GM08714 (cell line): ENCODE results near the gene MECP2.

Source experiments
- H3K4me3 ChIP-seq: fragments of 200-500 bp; sonication (Bioruptor generic); 2 replicates; pipeline ENCODE4 v1.5.1; 2014; ENCODE audit warnings: mild to moderate bottlenecking, low read length, inconsistent platforms
- ZNF274 ChIP-seq: IDR thresholded peaks from 2 replicates; pipeline ENCODE4 v1.6.1; 2012; ENCODE audit warnings: mild to moderate bottlenecking, low read depth, low read length

The MECP2 gene

DNA sequence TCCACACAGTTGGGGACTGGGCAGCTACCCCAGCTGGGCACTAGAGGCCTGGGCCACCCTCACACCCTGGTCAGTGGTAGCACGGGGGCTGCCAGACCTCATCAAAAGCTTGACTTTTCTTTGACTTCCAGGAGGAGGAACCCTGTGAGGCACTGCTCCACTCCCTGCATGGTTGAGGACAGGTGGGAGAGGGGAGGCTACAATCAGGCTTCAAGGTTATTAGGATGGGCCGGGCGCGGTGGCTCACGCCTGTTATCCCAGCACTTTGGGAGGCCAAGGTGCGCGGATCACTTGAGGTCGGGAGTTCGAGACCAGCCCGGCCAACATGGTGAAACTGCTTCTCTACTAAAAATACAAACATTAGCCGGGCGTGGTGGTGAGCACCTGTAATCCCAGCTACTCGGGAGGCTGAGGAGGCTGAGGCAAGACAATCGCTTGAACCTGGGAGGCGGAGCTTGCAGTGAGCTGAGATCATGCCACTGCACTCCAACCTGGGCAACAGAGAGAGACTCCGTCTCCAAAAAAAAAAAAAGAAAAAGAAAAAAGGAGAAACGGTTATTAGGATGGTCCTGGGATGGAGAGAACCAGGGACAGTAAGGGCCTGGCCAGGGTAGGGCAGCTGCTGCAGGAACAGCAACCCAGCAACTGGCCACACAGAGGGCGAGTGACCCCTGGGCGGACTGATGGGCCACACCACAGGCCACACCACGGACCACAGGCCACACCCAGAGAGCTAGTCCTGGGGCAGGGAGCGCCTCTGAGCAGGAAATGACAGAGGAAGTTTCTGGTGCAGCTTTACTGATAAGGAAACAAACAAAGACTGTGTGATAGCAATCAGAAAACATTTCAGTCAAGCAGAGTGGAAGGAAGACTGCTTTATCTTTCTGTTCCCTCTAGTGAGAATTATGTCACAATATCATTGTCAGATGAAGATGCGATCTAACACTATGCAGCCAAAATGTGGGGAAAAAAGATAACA is 26.0 kb upstream of the MECP2 start:
- H3K4me3 ChIP-seq = no peak overlapping the region
- TF ChIP-seq ZNF274 = no peak

DNA sequence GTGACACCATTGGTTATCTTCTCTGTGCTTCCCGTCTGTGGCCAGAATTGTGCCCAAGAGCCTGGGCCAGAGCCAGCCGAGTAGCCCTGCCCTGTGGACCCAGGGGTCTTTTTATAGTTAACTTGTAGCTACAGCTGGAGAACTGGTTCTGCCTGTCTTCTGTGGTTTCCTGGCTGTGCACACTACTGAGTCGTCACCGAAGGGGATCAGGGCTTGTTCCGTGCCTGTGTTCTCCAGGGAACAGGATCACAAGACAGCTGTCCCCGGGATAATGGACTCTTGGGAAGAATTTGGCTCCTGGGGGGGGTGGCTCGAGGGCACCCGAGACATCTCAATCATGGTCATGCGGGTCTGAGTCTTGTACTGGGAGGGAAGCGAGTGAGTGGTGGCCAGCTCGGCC is 24.4 kb upstream of the MECP2 start:
- no peak overlapping the region for H3K4me3 ChIP-seq
- TF ChIP-seq ZNF274 = no peak

DNA sequence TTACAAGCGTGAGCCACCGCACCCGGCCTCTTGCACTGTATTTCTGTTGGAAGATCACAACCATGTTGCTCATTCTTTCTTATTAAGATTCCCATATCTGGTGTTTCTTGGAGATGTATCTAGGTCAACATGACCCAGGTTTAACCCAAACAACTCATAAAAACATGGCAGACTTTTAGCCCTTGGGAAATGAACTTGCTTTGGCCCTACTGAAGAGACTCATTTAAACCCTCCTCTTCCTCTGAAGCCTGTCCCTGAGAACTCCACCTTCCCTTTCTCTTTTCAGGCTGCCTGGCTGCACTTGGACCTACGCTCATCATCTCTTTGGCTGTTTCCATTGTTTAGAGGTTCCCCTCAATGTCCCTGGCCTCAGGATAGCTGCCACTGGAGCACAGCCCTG is 23.7 kb upstream of the MECP2 start:
- no peak for TF ChIP-seq ZNF274
- H3K4me3 ChIP-seq = no peak overlapping the region

- TF ChIP-seq ZNF274 = no peak
- no peak overlapping the region for H3K4me3 ChIP-seq
Observed at GRCh38 chrX:154120567-154120966, 23.1 kb upstream of the MECP2 start.

DNA sequence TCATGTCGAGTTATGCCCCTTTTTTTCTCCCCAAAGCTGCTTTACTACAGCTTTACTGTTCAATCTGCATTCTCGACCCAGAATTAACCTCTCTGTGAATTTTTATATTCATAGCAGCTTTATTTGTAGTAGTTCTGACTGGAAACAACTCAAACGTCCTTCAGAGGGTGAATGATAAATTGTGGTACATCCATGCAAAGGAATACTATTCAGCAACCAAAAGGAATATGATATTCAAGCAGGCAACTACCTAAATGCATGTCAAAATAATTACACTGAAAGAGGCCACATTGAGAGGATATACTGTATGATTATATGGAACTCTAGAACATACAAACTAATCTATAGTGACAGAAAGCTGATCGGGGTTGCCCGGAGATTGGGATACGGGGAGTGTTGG is 20.0 kb upstream of the MECP2 start:
- no peak overlapping the region for H3K4me3 ChIP-seq
- TF ChIP-seq ZNF274 = no peak

DNA sequence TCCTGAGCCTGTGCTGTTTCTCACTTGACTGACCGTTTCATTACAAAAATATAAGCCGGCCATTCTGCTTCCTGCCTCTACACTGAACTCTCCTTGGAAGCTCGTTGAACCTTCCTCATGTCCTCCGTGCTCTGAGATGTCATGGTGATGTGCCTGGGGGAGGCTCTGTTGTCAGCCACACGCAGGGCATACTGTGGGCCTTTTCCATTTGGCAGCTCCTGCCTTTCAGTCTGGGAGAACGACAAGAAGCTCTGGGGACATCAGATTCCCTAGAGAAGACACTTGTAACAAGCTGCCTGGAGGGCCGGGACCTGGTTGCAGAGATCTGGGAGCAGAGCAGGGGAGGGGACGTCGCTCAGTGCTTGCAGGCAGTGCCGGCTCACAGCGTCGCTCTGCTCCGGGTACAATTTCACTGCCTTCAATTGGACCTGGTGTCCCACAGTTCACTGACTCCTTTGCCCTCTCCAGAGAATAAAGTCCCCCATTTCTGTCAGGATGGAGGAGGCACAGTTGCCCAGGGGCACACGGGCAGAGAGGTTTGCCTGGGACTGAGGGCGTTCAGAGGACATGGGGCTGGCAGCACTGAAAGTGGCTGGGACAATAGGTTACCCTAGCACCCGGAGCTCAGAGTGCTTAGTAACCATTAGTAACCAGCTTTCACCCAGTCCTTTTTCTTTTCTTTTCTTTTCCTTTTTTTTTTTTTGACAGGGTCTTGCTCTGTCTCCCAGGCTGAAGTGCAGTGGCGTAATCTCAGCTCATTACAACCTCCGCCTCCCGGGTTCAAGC is 19.1 kb upstream of the MECP2 start:
- no peak for TF ChIP-seq ZNF274
- H3K4me3 ChIP-seq = no peak overlapping the region

GRCh38 chrX:154115750-154116149 is 18.2 kb upstream of the MECP2 start:
- no peak overlapping the region for H3K4me3 ChIP-seq
- TF ChIP-seq ZNF274 = no peak

- no peak overlapping the region for H3K4me3 ChIP-seq
- no peak for TF ChIP-seq ZNF274
Observed at GRCh38 chrX:154115071-154115470, 17.6 kb upstream of the MECP2 start.

- no peak overlapping the region for H3K4me3 ChIP-seq
- no peak for TF ChIP-seq ZNF274
Observed at GRCh38 chrX:154114652-154115051, 17.1 kb upstream of the MECP2 start.

DNA sequence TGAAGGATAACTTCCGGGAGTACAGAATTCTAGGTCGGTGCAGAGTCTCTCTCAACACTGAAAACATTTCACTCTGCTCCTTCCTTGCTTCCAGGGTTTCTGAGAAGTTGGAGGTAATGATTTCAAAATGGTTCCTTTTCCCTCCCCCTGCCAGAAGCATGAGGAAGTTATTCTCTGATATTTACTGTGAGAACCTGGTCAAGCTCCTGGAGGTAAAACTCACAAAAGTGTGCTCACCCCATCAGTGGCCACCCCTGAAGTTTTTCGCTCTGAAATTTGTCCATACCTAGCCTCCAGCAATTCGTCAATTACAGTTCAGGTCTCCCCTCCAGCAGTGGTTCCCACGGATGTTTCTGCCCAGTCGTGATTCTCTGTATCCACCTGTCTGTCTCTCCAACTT is 16.2 kb upstream of the MECP2 start:
- no peak for TF ChIP-seq ZNF274
- H3K4me3 ChIP-seq = no peak overlapping the region

DNA sequence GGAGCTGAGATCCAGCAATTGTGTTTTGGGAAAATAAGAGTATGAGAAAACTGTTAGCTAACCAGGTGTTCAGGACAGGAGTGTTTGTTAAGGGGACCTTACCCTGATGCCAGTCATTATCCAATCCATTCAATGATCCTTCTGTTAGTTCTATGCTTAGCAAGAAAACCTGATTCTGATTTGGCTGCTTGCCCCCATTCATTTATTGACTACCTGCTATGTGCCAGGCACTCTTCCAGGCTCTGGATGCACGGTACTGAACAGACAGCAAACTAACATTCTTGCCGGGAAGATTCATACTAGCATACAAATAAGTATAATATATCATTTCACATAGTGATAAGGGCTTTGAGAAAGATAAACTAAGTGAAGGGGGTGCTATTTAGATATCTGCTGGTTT is 1.0 kb upstream of the MECP2 start:
- no peak overlapping the region for H3K4me3 ChIP-seq
- TF ChIP-seq ZNF274 = no peak

DNA sequence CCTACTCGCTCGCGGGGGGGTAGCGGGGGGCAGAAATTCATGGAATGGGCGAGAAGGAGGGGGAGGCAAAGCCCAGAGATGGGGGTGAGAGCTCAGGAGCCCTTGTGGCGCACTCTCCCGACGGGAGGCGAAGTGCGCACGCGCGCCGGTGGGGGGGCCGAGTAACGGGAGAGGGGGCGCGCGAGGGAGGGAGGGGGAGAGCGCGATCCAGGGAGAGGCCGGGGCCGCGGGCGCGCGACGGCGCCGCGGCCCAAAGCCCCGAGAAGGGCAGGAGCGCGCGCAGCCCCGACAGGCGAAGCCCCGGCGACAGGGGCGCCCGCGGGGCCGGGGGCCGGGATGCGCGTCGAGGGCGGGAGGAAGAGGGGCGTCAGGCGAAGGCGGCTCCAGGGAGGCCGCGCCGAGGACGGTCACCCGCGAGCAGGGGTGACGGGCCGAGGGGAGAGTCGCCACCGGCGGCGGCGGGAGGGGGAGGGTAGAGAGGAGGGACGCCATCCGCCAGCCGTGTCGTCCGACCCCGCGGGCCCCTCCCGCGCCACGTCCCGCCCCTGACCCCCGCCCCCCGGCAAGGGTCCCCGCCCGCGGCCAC is 421 bp downstream of the MECP2 start:
- H3K4me3 ChIP-seq = peak overlapping the region; percentile 84
- TF ChIP-seq ZNF274 = no peak

DNA sequence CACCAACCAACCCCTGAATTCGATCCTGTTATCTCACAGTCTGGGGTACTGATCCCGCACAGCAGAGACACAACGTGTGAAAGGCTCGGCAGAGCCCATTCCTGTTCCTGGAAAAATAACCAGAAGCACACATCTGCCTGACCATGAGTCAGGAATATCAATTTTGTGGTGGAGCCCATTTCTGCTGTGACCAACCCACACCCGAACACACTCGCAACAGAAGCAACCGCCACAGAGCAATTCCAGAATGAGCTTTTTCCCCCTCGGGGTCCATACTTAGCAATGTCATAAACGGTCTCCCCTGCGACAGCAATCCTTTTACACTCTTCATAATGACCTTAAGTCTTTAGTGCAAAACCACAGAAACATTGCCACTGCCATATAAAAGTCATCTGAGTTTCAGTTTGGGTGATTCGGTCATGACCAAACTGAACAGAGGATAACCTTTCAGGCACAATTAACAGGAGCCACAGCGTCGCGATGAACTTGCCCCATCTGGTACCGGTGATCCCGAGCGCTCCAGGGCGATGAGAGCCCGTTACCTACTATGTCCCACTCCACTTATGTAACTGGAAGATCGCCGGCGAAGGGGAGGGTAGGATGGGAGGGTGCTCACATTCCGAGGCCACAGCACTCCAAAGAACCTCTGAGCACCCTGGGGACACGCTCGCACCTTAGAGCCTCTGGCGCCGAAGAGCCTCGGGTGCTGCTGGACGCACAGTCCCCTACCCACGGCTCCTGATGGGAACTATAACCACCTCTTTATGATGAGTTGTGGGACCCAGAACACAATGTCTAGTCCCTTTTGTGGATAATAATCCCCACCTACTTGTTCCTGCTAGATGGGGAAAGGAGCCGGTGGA is 1.1 kb downstream of the MECP2 start:
- TF ChIP-seq ZNF274 = no peak
- H3K4me3 ChIP-seq = peak overlapping the region; percentile 84

GRCh38 chrX:154094833-154095232 is 2.7 kb downstream of the MECP2 start:
- no peak for TF ChIP-seq ZNF274
- H3K4me3 ChIP-seq = no peak overlapping the region
